ENCODE results near the gene FA2H.

DNA sequence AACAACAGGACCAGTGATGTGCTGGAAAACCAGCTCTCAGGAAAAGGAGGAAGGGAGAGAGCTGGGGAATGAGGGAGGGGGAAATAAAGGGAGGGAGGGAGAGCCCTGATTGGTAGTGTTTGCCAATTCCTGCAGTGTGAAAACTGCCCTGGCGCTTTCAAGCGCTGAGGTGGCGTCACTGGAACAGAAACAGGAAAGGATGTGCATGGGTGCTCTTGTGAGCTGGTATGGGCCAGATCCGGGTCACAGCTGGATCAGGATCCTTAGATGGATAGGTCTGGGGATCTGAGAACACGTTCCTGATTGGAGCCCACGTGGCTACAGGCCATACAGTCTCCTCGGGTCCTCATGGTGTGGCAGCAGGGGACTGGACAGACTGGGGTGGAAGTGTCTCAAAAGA lies 57.3 kb downstream of the FA2H start:
- TF ChIP-seq CTCF (IDR thresholded peaks at IDR 0.05), result no peak
- no peak for TF ChIP-seq POLR2A (IDR thresholded peaks at IDR 0.05)
